ENCODE data around the gene TMEM88.
"Not testable (repeated sequence)": the region's sequence is repeated elsewhere in the genome, so short reads cannot be mapped to it uniquely, and the experiment has no call there.

GRCh38 chr17:7864384-7864783 is 9.5 kb downstream of the TMEM88 start:
- TF ChIP-seq POLR2A (IDR thresholded peaks at IDR 0.05; ENCODE audit: low read depth, low read length); POLR2AphosphoS5 (IDR thresholded peaks at IDR 0.05; ENCODE audit: low read depth, low read length); TAF1 (IDR thresholded peaks at IDR 0.05; ENCODE audit: borderline replicate concordance, low read depth, low read length): not testable (repeated sequence)

All from GM12892 (cell line).